Activated CD4-positive, alpha-beta memory T cell treated with anti-CD3 and anti-CD28 coated beads, Interleukin-2, amount 10 ng/mL, durations not matched to agents 7 days and 5 days (primary cell): Measurements from ENCODE around the gene PILRA. TPM values are rescaled to one million over a fixed set of nuclear protein-coding genes. Genes with fewer than 3 reads are reported as not detected.
"Not testable (repeated sequence)": the region's sequence is repeated elsewhere in the genome, so short reads cannot be mapped to it uniquely, and the experiment has no call there.

ENCODE experiments used
- CTCF ChIA-PET: fragments of 350-600 bp; sonication (Branson Sonifier 250); formaldehyde crosslinking; loops from one replicate; lab custom pipeline; 2021; ENCODE audit warnings: antibody characterized with exemption, inconsistent platforms; lab: Charles Lee
- POLR2A ChIA-PET: fragments of 350-600 bp; sonication (Branson Sonifier 250); formaldehyde crosslinking; loops from one replicate; lab custom pipeline; 2021; ENCODE audit warnings: antibody characterized with exemption; lab: Charles Lee
- DNase-seq: peaks from one replicate; pipeline ENCODE4 v3.0.0-alpha.2; 2020
- H3K27ac Mint-ChIP-seq: one replicate; pipeline ENCODE4 v1.8.0; 2021; ENCODE audit warnings: mild to moderate bottlenecking, mixed read lengths
- H3K27me3 Mint-ChIP-seq: one replicate; pipeline ENCODE4 v1.8.0; 2021; ENCODE audit warnings: mixed read lengths
- H3K36me3 Mint-ChIP-seq: one replicate; pipeline ENCODE4 v1.8.0; 2021; ENCODE audit warnings: low read depth, mixed read lengths
- H3K4me1 Mint-ChIP-seq: one replicate; pipeline ENCODE4 v1.8.0; 2021; ENCODE audit warnings: mixed read lengths
- H3K4me3 Mint-ChIP-seq: one replicate; pipeline ENCODE4 v1.8.0; 2021; ENCODE audit warnings: mild to moderate bottlenecking, mixed read lengths
- H3K9me3 Mint-ChIP-seq: one replicate; pipeline ENCODE4 v1.8.0; 2021; ENCODE audit warnings: mixed read lengths
- total RNA-seq, 2 experiments: library from RNA; stranded (reverse); gene quantifications; one replicate each; pipeline ENCODE4 v1.2.3, GENCODE V29; 2021

The PILRA gene
- total RNA-seq, 2 experiments from 2014 or later, result 1.3 to 1.5 TPM

GRCh38 chr7:100446040-100446439 lies 72.8 kb downstream of the PILRA start:
- H3K4me3 Mint-ChIP-seq, result no peak overlapping the region
- POLR2A ChIA-PET, result interaction anchor here (4.7 kb wide), 1 partner anchor 17 kb away, joined by 43 read pairs; the partner anchor contains the start of genes MEPCE and ZCWPW1
- no peak overlapping the region for H3K27ac Mint-ChIP-seq
- CTCF ChIA-PET, result interaction anchor here (0.7 to 1.9 kb wide), 3 partner anchors 9 to 260 kb away, joined by 3 to 7 read pairs (median 3); partner anchors contain the start of gene POP7
- DNase-seq, result no peak
- no peaks in the 10 kb centered on the region for H3K27me3 Mint-ChIP-seq
- H3K4me1 Mint-ChIP-seq, result peaks cover 35% of the 10 kb centered on the region
- no peaks in the 10 kb centered on the region for H3K36me3 Mint-ChIP-seq
- H3K9me3 Mint-ChIP-seq, result no peaks in the 10 kb centered on the region

DNA sequence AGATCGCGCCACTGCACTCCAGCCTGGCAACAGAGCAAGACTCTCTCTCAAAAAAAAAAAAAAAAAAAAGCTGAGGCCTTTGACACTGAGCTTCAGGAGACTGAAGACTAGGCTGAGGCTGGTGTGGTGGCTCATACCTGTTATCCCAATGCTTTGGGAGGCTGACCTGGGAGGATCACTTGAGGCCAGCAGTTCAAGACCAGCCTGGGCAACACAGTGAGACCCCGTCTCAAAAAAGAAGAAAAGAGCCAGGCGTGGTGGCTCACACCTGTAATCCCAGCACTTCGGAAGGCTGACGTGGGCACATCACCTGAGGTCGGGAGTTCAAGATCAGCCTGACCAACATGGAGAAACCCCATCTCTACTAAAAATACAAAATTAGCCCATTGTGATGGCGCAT lies 74.1 kb downstream of the PILRA start:
- not testable (repeated sequence) for DNase-seq, H3K9me3 Mint-ChIP-seq, H3K27ac Mint-ChIP-seq, H3K4me3 Mint-ChIP-seq, H3K27me3 Mint-ChIP-seq, H3K36me3 Mint-ChIP-seq
- H3K4me1 Mint-ChIP-seq, result peaks cover 35% of the 10 kb centered on the region
- ChIA-PET CTCF (interaction anchor here (0.7 to 1.5 kb wide), 2 partner anchors 8 to 35 kb away, joined by 3 read pairs; no protein-coding TSS in a partner anchor), POLR2A (interaction anchor here (1.9 kb wide), 1 partner anchor 13 kb away, joined by 5 read pairs; no protein-coding TSS in a partner anchor)

- Mint-ChIP-seq H3K4me1 (peaks cover 25% of the 10 kb centered on the region), H3K27me3 (no peaks in the 10 kb centered on the region), H3K27ac (no peak overlapping the region), H3K4me3 (no peak overlapping the region), H3K36me3 (no peaks in the 10 kb centered on the region), H3K9me3 (no peaks in the 10 kb centered on the region)
- POLR2A ChIA-PET, result interaction anchor here (1.2 to 2.2 kb wide), 3 partner anchors 13 to 21 kb away, joined by 4 to 9 read pairs (median 7); partner anchors contain the start of genes PPP1R35 and ZCWPW1
- CTCF ChIA-PET, result interaction anchor here (0.7 to 2.0 kb wide), 6 partner anchors 10 to 1572 kb away, joined by 3 to 13 read pairs (median 6); partner anchors contain the start of gene TSC22D4
- DNase-seq, result no peak
Measured at GRCh38 chr7:100449190-100449795, 76.0 kb downstream of the PILRA start.

Other genes with a start within 250 kb of the PILRA start
- 1 to 10 TPM; 3.4 to 4.1 TPM for gene MBLAC1, start 246.5 kb upstream of the PILRA start, total RNA-seq
- gene LAMTOR4, start 224.6 kb upstream of the PILRA start, total RNA-seq, result 100 to 1,000 TPM; 164 to 167 TPM
- gene TRAPPC14, start 214.8 kb upstream of the PILRA start, total RNA-seq, result 10 to 100 TPM; 37.8 to 41.2 TPM
- gene GAL3ST4, start 204.9 kb upstream of the PILRA start, total RNA-seq, result 1 to 10 TPM; 2.4 to 2.7 TPM
- 1 to 10 TPM; 3.8 to 4.8 TPM for gene GPC2, start 196.1 kb upstream of the PILRA start, total RNA-seq
- gene STAG3, start 195.6 kb upstream of the PILRA start, total RNA-seq, result 10 to 100 TPM; 12.9 to 13.1 TPM
- 10 to 100 TPM; 70.5 to 71.8 TPM for gene PVRIG, start 153.5 kb upstream of the PILRA start, total RNA-seq
- not detected for gene SPDYE3, start 65.8 kb upstream of the PILRA start, total RNA-seq
- gene PILRB, start 15.4 kb upstream of the PILRA start, total RNA-seq, result 10 to 100 TPM; 39.8 to 40.6 TPM
- 1 to 10 TPM; 2.7 to 3.0 TPM for gene ZCWPW1, start 55.2 kb downstream of the PILRA start, total RNA-seq
- 10 to 100 TPM; 36.7 to 40.1 TPM for gene MEPCE, start 56.3 kb downstream of the PILRA start, total RNA-seq
- gene PPP1R35, start 63.0 kb downstream of the PILRA start, total RNA-seq, result 100 to 1,000 TPM; 100 to 101 TPM
- gene SPACDR, start 90.8 kb downstream of the PILRA start, total RNA-seq, result 1 to 10 TPM; 4.0 to 4.3 TPM
- gene TSC22D4, start 105.7 kb downstream of the PILRA start, total RNA-seq, result 100 to 1,000 TPM; 133 to 136 TPM
- gene NYAP1, start 110.4 kb downstream of the PILRA start, total RNA-seq, result under 1 TPM; 0.05 to 0.13 TPM
- 10 to 100 TPM; 53.9 to 59.8 TPM for gene AGFG2, start 165.7 kb downstream of the PILRA start, total RNA-seq
- 10 to 100 TPM; 29.1 to 30.0 TPM for gene SAP25, start 200.4 kb downstream of the PILRA start, total RNA-seq
- gene LRCH4, start 212.6 kb downstream of the PILRA start, total RNA-seq, result 100 to 1,000 TPM; 199 to 204 TPM
- 1 to 10 TPM; 1.8 to 2.7 TPM for gene FBXO24, start 212.8 kb downstream of the PILRA start, total RNA-seq
- 10 to 100 TPM; 16.0 to 18.7 TPM for gene PCOLCE, start 228.9 kb downstream of the PILRA start, total RNA-seq
- gene MOSPD3, start 239.1 kb downstream of the PILRA start, total RNA-seq, result 10 to 100 TPM; 47.2 to 53.3 TPM